Central memory CD4-positive, alpha-beta T cell (primary cell): ENCODE measurements around the gene SIPA1L3.

Experiments used
- DNase-seq: peaks from one replicate; pipeline ENCODE4 v3.0.0; 2022

Gene SIPA1L3

GRCh38 chr19:37980419-37981170, 73.6 kb downstream of the SIPA1L3 start:
- DNase-seq = no peak

GRCh38 chr19:37981785-37982475, 74.9 kb downstream of the SIPA1L3 start:
- DNase-seq = no peak

- DNase-seq = no peak
Observed at GRCh38 chr19:37982655-37983054, 75.6 kb downstream of the SIPA1L3 start.

- DNase-seq = no peak
Observed at GRCh38 chr19:37983153-37983552, 76.1 kb downstream of the SIPA1L3 start.

GRCh38 chr19:37983916-37984315, 76.9 kb downstream of the SIPA1L3 start:
- DNase-seq = no peak

- no peak for DNase-seq
Observed at GRCh38 chr19:37986048-37986750, 79.2 kb downstream of the SIPA1L3 start.

GRCh38 chr19:37987356-37988332, 80.6 kb downstream of the SIPA1L3 start:
- no peak for DNase-seq

GRCh38 chr19:37988758-37989635, 82.0 kb downstream of the SIPA1L3 start:
- no peak for DNase-seq

- DNase-seq = no peak
Observed at GRCh38 chr19:37989855-37990254, 82.8 kb downstream of the SIPA1L3 start.

- DNase-seq = no peak
Observed at GRCh38 chr19:37990362-37990761, 83.4 kb downstream of the SIPA1L3 start.

GRCh38 chr19:37991176-37991835, 84.3 kb downstream of the SIPA1L3 start:
- no peak for DNase-seq

GRCh38 chr19:37991841-37992248, 84.8 kb downstream of the SIPA1L3 start:
- DNase-seq = no peak

- no peak for DNase-seq
Observed at GRCh38 chr19:37992761-37993160, 85.8 kb downstream of the SIPA1L3 start.

GRCh38 chr19:37994823-37995130, 87.8 kb downstream of the SIPA1L3 start:
- DNase-seq = no peak

- DNase-seq = no peak
Observed at GRCh38 chr19:37995346-37995745, 88.3 kb downstream of the SIPA1L3 start.

GRCh38 chr19:37997911-37998344, 90.9 kb downstream of the SIPA1L3 start:
- no peak for DNase-seq

- no peak for DNase-seq
Observed at GRCh38 chr19:37998801-37999308, 91.8 kb downstream of the SIPA1L3 start.

- DNase-seq = no peak
Observed at GRCh38 chr19:37999309-38000213, 92.6 kb downstream of the SIPA1L3 start.

GRCh38 chr19:38001158-38001781, 94.3 kb downstream of the SIPA1L3 start:
- no peak for DNase-seq
